Right lobe of liver (tissue), 6 donors: ENCODE results near the gene FRS2. TPM values are rescaled to one million over a fixed set of nuclear protein-coding genes. Genes with fewer than 3 reads are reported as not detected.

Experiments
- ATAC-seq, 4 donors: fragments of 200-7000 bp; cut with Tn5 transposase; one replicate each; pipeline ENCODE4 v1.9.1; 2020; ENCODE audit warnings: mild to moderate bottlenecking in 4 of 4, moderate library complexity in 4 of 4
- DNase-seq, 3 donors: peaks; one replicate each; pipeline ENCODE4 v3.0.0-alpha.2; 2020
- H3K27ac ChIP-seq, 3 donors: fragments of 200-600 bp; one replicate each; pipeline ENCODE4 v1.8.0; 2022
- H3K27me3 ChIP-seq, 2 donors: fragments of 200-600 bp; one replicate each; pipeline ENCODE4 v1.8.0; 2022
- H3K36me3 ChIP-seq, 4 donors: fragments of 200-600 bp; sonication (generic) in 1 of 4; one replicate each; pipeline versions ENCODE4 v1.5.1 to v1.8.0; 2017 to 2022; ENCODE audit warnings: control low read depth in 1 of 4
- H3K4me1 ChIP-seq, 4 donors: fragments of 200-600 bp; sonication (generic) in 1 of 4; one replicate each; pipeline versions ENCODE4 v1.5.1 to v1.8.0; 2017 to 2022; ENCODE audit warnings: control low read depth in 1 of 4
- H3K4me3 ChIP-seq, 3 donors: fragments of 200-600 bp; one replicate each; pipeline ENCODE4 v1.8.0; 2022
- H3K9me3 ChIP-seq, 4 donors: fragments of 200-600 bp; sonication (generic) in 1 of 4; one replicate each; pipeline versions ENCODE4 v1.5.1 to v1.8.0; 2017 to 2022; ENCODE audit warnings: control low read depth in 1 of 4
- POLR2A ChIP-seq: fragments of 450-650 bp; IDR thresholded peaks from one replicate; pipeline ENCODE4 v1.6.1; 2017; ENCODE audit warnings: antibody characterized with exemption, mild to moderate bottlenecking
- WGBS: methylation state at CpG from one replicate; pipeline ENCODE4 v1.1.6; 2018; ENCODE audit warnings: low coverage, low lambda C conversion rate; ENCODE audit not compliant: insufficient coverage; ENCODE audit errors: missing lambda C conversion rate; 5-methylcytosine and 5-hydroxymethylcytosine counted together
- intact Hi-C, 2 donors: fragments of 100-400 bp; cut with DNase I; formaldehyde crosslinking; loops; one replicate each; pipeline versions ENCODE4 v1.11.2 to v1.14.1; 2022
- total RNA-seq, 6 experiments: library from RNA; depleted of rRNA in 2 of 6; stranded (reverse); fragments of >200 nt in 2 of 6; fragmentation: NEBNext Ultra II Directional in 3 of 6; extraction: Animal tissue kit (Norgen Biotek cat#: 25700) in 3 of 6; gene quantifications; one replicate each; pipeline versions ENCODE4 v1.1.0 to v1.2.4, GENCODE V29; 2016 to 2023
- TF ChIP-seq, protein P1 (sequence below), 4 donors: fragments of 200-600 bp in 3 of 4; fragments of 450-650 bp in 1 of 4; IDR thresholded peaks; one replicate each; pipeline versions ENCODE4 v1.5.1 to v1.8.0; 2016 to 2022; ENCODE audit warnings: antibody characterized with exemption in 4 of 4, mild to moderate bottlenecking in 2 of 4
- donor health status: DM: no; HTN: yes; CAD: no.
- donor health status: DM: no; HTN: no; CAD: no.
- donor health status: DM: no; HTN: no; CAD: no.
- donor health status: DM: no; HTN: yes; CAD: no.
- donor health status: DM: no; HTN: yes; CAD: no.

FRS2 gene
- total RNA-seq, 6 experiments from 2014 or later: 13.8 to 27.8 (median 15.8) TPM

DNA sequence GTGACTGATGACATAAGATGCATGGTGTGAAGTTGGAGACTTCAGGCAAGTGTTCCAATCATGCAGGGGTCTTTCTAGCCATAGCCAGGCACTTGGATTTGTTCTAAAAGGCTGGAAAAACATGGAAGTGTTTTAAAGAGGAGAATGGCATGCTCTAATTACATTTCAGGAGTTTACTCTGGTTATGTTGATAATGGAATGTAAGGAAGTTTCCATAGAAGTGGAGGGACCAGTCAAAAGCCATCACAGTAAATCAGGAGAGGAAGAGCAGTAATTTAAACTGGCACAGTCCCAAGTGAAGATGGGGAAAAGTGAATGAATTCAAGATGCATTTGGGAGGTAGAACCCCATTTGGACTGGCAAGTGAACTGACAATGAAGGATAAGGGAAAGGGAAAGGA is 13.9 kb upstream of the FRS2 start:
- Histone ChIP-seq H3K4me1 (no peaks in the 10 kb centered on the region), H3K27me3 (no peaks in the 10 kb centered on the region), H3K4me3 (no peak overlapping the region), H3K27ac (no peak overlapping the region), H3K9me3 (no peaks in the 10 kb centered on the region), H3K36me3 (no peaks in the 10 kb centered on the region)
- DNase-seq (no peak), ATAC-seq (no peak)
- TF ChIP-seq POLR2A: no peak
- TF ChIP-seq, protein P1, sequence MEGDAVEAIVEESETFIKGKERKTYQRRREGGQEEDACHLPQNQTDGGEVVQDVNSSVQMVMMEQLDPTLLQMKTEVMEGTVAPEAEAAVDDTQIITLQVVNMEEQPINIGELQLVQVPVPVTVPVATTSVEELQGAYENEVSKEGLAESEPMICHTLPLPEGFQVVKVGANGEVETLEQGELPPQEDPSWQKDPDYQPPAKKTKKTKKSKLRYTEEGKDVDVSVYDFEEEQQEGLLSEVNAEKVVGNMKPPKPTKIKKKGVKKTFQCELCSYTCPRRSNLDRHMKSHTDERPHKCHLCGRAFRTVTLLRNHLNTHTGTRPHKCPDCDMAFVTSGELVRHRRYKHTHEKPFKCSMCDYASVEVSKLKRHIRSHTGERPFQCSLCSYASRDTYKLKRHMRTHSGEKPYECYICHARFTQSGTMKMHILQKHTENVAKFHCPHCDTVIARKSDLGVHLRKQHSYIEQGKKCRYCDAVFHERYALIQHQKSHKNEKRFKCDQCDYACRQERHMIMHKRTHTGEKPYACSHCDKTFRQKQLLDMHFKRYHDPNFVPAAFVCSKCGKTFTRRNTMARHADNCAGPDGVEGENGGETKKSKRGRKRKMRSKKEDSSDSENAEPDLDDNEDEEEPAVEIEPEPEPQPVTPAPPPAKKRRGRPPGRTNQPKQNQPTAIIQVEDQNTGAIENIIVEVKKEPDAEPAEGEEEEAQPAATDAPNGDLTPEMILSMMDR (IDR thresholded peaks at IDR 0.05): no peak
- intact Hi-C loops: no loop called here

DNA sequence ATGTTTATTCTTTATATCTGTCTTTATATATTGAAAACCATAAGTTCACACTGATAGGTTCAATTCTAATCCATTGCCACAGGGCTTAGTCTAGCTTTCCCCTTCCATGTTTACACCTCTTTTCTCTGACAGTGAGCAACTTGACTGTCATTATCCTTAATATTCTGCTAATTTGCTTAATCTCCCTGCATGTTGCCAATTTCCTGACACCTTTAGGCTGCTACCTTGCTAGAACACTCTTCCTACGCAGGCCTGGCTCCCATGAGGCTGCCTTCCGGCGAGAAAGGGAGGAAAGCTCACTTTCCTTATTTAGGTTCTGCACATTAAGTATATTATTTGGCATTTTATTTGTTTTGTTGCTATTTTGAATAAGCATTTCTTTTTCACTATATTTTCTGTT is 12.8 kb upstream of the FRS2 start:
- ATAC-seq (no peak), DNase-seq (no peak)
- no peak overlapping the region for H3K27ac ChIP-seq
- TF ChIP-seq, protein P1 (IDR thresholded peaks at IDR 0.05): no peak
- TF ChIP-seq POLR2A: no peak
- H3K27me3 ChIP-seq: no peaks in the 10 kb centered on the region
- WGBS: 36% methylated on average over 2 of the region's 3 CpGs
- H3K9me3 ChIP-seq: no peaks in the 10 kb centered on the region
- intact Hi-C loops: no loop called here
- H3K4me1 ChIP-seq: no peaks in the 10 kb centered on the region
- no peak overlapping the region for H3K4me3 ChIP-seq
- H3K36me3 ChIP-seq: no peaks in the 10 kb centered on the region

DNA sequence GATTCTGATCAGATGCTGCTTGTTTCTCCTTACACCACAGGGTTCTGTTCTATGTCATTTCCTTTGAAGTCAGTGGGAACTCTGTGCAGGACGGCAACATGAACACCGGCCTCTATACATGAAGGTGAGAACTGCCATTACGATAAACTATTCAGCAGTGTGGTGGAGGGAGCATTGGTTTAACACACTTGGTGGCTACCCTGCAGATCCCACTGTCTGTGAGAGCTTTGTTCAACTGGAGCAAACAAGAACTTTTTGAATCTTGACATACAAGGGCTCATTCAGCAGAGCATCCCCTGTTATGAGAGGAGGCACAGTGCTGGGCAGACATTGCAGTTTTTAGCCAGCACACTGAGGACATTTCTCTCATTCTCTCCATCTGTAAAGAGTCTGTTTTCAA is 10.7 kb upstream of the FRS2 start:
- H3K27me3 ChIP-seq: no peaks in the 10 kb centered on the region
- ATAC-seq (no peak), DNase-seq (no peak)
- intact Hi-C loops: no loop called here
- H3K4me1 ChIP-seq: no peaks in the 10 kb centered on the region
- no peaks in the 10 kb centered on the region for H3K36me3 ChIP-seq
- 85% methylated on average over 3 of the region's 3 CpGs for WGBS
- H3K27ac ChIP-seq: no peak overlapping the region
- no peaks in the 10 kb centered on the region for H3K9me3 ChIP-seq
- H3K4me3 ChIP-seq: no peak overlapping the region
- TF ChIP-seq POLR2A: no peak
- TF ChIP-seq, protein P1 (IDR thresholded peaks at IDR 0.05): no peak

DNA sequence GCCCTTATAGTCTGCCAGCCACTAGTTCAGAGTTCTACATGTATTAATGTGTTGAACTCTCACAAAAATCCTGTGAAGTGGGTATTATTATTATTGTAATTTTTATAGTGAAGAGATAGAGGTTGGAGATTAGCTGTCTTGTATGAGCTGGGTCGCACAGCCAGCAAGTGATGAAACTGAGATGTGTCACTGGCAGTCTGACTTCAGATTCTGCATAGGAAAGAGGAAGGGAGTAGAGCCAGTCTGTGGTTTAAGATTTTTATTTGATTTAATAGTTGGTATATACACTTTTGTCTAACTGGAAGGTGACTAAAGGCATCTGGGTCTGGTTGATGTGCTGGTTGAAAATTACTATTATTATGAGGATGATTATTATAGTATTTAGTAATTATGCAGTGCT is 5.8 kb upstream of the FRS2 start:
- Histone ChIP-seq H3K4me3 (no peak overlapping the region), H3K27me3 (no peaks in the 10 kb centered on the region), H3K9me3 (no peaks in the 10 kb centered on the region), H3K4me1 (no peaks in the 10 kb centered on the region), H3K27ac (no peak overlapping the region), H3K36me3 (no peaks in the 10 kb centered on the region)
- intact Hi-C loops: no loop called here
- TF ChIP-seq, protein P1 (IDR thresholded peaks at IDR 0.05): no peak
- no peak for TF ChIP-seq POLR2A
- no peak for DNase-seq
- WGBS: 71% methylated on average over 1 of the region's 1 CpG
- ATAC-seq: no peak

DNA sequence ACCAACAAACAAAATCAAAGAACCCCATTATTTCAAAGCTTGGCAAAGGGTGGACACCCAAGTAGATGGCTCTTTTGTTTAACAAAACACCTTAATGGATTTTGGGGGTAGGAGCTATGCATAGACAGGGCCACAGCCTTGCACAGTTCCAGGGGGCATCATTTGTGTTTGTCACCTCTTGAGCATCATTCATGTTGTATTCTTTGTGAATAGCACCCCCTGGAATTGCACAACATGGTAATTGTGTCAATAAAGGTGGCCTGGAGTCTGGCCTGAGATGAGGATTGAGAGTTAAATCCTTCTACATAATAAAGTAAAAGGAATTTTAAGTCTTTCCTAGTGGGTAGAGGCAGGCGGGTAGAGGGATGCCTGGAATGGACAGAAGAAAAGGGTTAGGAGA is 3.3 kb upstream of the FRS2 start:
- ATAC-seq (no peak), DNase-seq (no peak)
- Histone ChIP-seq H3K4me1 (peaks cover 0 to 8% (median 3%) of the 10 kb centered on the region in 4 donors), H3K4me3 (no peak overlapping the region), H3K36me3 (no peaks in the 10 kb centered on the region), H3K27me3 (no peaks in the 10 kb centered on the region), H3K9me3 (no peaks in the 10 kb centered on the region), H3K27ac (no peak overlapping the region)
- intact Hi-C loops: no loop called here
- 77% methylated on average over 1 of the region's 1 CpG for WGBS
- no peak for TF ChIP-seq POLR2A
- TF ChIP-seq, protein P1 (IDR thresholded peaks at IDR 0.05): no peak
